B cell (primary cell): Measurements from ENCODE around the gene CTRB1. TPM values are rescaled to one million over a fixed set of nuclear protein-coding genes. Genes with fewer than 3 reads are reported as not detected.
"Not testable (repeated sequence)": the region's sequence is repeated elsewhere in the genome, so short reads cannot be mapped to it uniquely, and the experiment has no call there.

Source experiments
- ATAC-seq: fragments of 200-7000 bp; cut with Tn5 transposase; one replicate; pipeline ENCODE4 v1.10.0; 2021; ENCODE audit warnings: low read depth, mild to moderate bottlenecking, moderate number of reproducible peaks, moderate library complexity
- CTCF ChIA-PET: fragments of 350-600 bp; sonication (Branson Sonifier 250); formaldehyde crosslinking; loops from one replicate; lab custom pipeline; 2021; ENCODE audit warnings: antibody characterized with exemption, inconsistent platforms; lab: Charles Lee
- POLR2A ChIA-PET: fragments of 350-600 bp; sonication (Branson Sonifier 250); formaldehyde crosslinking; loops from one replicate; lab custom pipeline; 2021; ENCODE audit warnings: antibody characterized with exemption; lab: Charles Lee
- DNase-seq: peaks from one replicate; pipeline ENCODE4 v3.0.0; 2013
- H2AFZ ChIP-seq: 2 replicates; pipeline ENCODE4 v1.6.1; 2012; ENCODE audit warnings: mild to moderate bottlenecking, low read depth, low read length; ENCODE audit not compliant: insufficient read depth, poor library complexity, severe bottlenecking
- H3K27ac ChIP-seq, 2 donors: 1 replicate in 1 of 2; 2 replicates in 1 of 2; pipeline ENCODE4 v1.5.1; 2012 to 2013; ENCODE audit warnings: low read length in 2 of 2, mild to moderate bottlenecking in 2 of 2, moderate library complexity in 1 of 2
- H3K27me3 ChIP-seq, 4 experiments: fragments of 200-600 bp in 1 of 4; sonication (generic) in 1 of 4; replicated peaks in 1 of 4; 1 replicate in 2 of 4; 2 replicates in 2 of 4; pipeline versions ENCODE4 v1.6.1 to v1.7.0; 2013 to 2016; ENCODE audit warnings: low read length in 3 of 4, mild to moderate bottlenecking in 2 of 4, mixed read lengths in 1 of 4, moderate library complexity in 1 of 4; ENCODE audit not compliant: insufficient read depth in 4 of 4, control insufficient read depth in 3 of 4; ENCODE audit errors: control extremely low read depth in 1 of 4
- H3K36me3 ChIP-seq, 2 experiments: replicated peaks in 1 of 2; 1 replicate in 1 of 2; 2 replicates in 1 of 2; pipeline versions ENCODE4 v1.6.1 to v1.7.1; 2013; ENCODE audit warnings: low read length in 1 of 2; ENCODE audit not compliant: insufficient read depth in 2 of 2, control insufficient read depth in 1 of 2; ENCODE audit errors: control extremely low read depth in 1 of 2, extremely low read depth in 1 of 2
- H3K4me1 ChIP-seq, 2 donors: fragments of 200-600 bp in 1 of 2; sonication (generic) in 1 of 2; 1 replicate in 1 of 2; 2 replicates in 1 of 2; pipeline versions ENCODE4 v1.5.1 to v1.6.1; 2013 to 2017; ENCODE audit warnings: low read length in 2 of 2; ENCODE audit not compliant: control insufficient read depth in 2 of 2, insufficient read depth in 2 of 2
- H3K4me2 ChIP-seq: replicated peaks from 2 replicates; pipeline ENCODE3; 2012; ENCODE audit warnings: mild to moderate bottlenecking, low read depth, low read length; ENCODE audit not compliant: poor library complexity, severe bottlenecking
- H3K4me3 ChIP-seq, 5 experiments: fragments of 200-600 bp in 1 of 5; sonication (generic) in 1 of 5; 1 replicate in 3 of 5; 2 replicates in 2 of 5; pipeline versions ENCODE4 v1.5.1 to v1.7.0; 2011 to 2016; ENCODE audit warnings: low read length in 4 of 5, mild to moderate bottlenecking in 4 of 5, low read depth in 2 of 5, control low read depth in 1 of 5, moderate library complexity in 1 of 5; ENCODE audit not compliant: insufficient read depth in 1 of 5; ENCODE audit errors: control extremely low read depth in 1 of 5, extremely low read depth in 1 of 5
- H3K79me2 ChIP-seq: fragments of 200-600 bp; sonication (generic); one replicate; pipeline ENCODE4 v1.6.0; 2016; ENCODE audit warnings: low read length; ENCODE audit not compliant: control insufficient read depth, insufficient read depth
- H3K9ac ChIP-seq: fragments of 200-600 bp; sonication (generic); 2 replicates; pipeline ENCODE4 v1.6.1; 2017; ENCODE audit warnings: mild to moderate bottlenecking, low read length, moderate library complexity
- H3K9me3 ChIP-seq, 3 donors: one replicate each; pipeline versions ENCODE4 v1.6.1 to v1.7.1; 2013; ENCODE audit warnings: low read length in 2 of 3; ENCODE audit not compliant: control insufficient read depth in 2 of 3, insufficient read depth in 1 of 3; ENCODE audit errors: control extremely low read depth in 1 of 3
- H4K20me1 ChIP-seq: 2 replicates; pipeline ENCODE4 v1.6.0; 2012; ENCODE audit warnings: mild to moderate bottlenecking, low read length; ENCODE audit not compliant: insufficient read depth, control insufficient read depth, poor library complexity, severe bottlenecking
- H3K27ac Mint-ChIP-seq: one replicate; pipeline ENCODE4 v1.8.0; 2021; ENCODE audit warnings: mixed read lengths
- H3K27me3 Mint-ChIP-seq: one replicate; pipeline ENCODE4 v1.8.0; 2021; ENCODE audit warnings: mixed read lengths
- H3K4me1 Mint-ChIP-seq: one replicate; pipeline ENCODE4 v1.8.0; 2021; ENCODE audit warnings: mixed read lengths
- H3K4me3 Mint-ChIP-seq: one replicate; pipeline ENCODE4 v1.8.0; 2021; ENCODE audit warnings: mixed read lengths
- H3K9me3 Mint-ChIP-seq: one replicate; pipeline ENCODE4 v1.8.0; 2022; ENCODE audit warnings: mixed read lengths; ENCODE audit not compliant: insufficient read depth
- EZH2 ChIP-seq: IDR thresholded peaks from 2 replicates; pipeline ENCODE4 v1.6.1; 2012; ENCODE audit warnings: borderline replicate concordance, low read depth, mild to moderate bottlenecking, moderate library complexity, low read length; ENCODE audit not compliant: insufficient read depth, poor library complexity, severe bottlenecking
- WGBS: methylation state at CpG from one replicate; pipeline ENCODE4 v1.1.5; 2013; ENCODE audit warnings: missing lambda C conversion rate; ENCODE audit not compliant: insufficient coverage; 5-methylcytosine and 5-hydroxymethylcytosine counted together
- intact Hi-C: fragments of 100-400 bp; cut with micrococcal nuclease; formaldehyde crosslinking; loops from one replicate; pipeline ENCODE4 v1.10.0; 2022
- polyA plus RNA-seq: library from polyadenylated mRNA; depleted of rRNA; stranded (reverse); fragments of >200 nt; gene quantifications from 2 replicates; pipeline ENCODE4 v1.2.3, GENCODE V29; 2012
- total RNA-seq, 2 donors: library from RNA; stranded (reverse); fragments of 120-200 nt in 1 of 2; gene quantifications; 1 replicate in 1 of 2; 2 replicates in 1 of 2; pipeline versions ENCODE4 v1.2.3 to v1.2.4, GENCODE V29; 2013 to 2022
- TF ChIP-seq, protein P1 (sequence below): fragments of 200-600 bp; IDR thresholded peaks from one replicate; pipeline ENCODE4 v1.8.0; 2022; ENCODE audit warnings: antibody characterized with exemption, mild to moderate bottlenecking

The CTRB1 gene
- total and polyA plus RNA-seq, 2 donors (not counting 1 experiment from before 2014, with no cell fraction given): not detected

GRCh38 chr16:75267631-75268264, 49.0 kb downstream of the CTRB1 start:
- H3K79me2 ChIP-seq: no peaks in the 10 kb centered on the region
- 93% methylated on average over 7 of the region's 10 CpGs for WGBS
- Mint-ChIP-seq H3K27ac (no peak overlapping the region), H3K9me3 (no peaks in the 10 kb centered on the region), H3K27me3 (peaks cover 33% of the 10 kb centered on the region), H3K4me1 (peaks cover 11% of the 10 kb centered on the region), H3K4me3 (no peak overlapping the region)
- peaks cover 0 to 22% (median 0%) of the 10 kb centered on the region in 3 donors for H3K9me3 ChIP-seq
- H3K27ac ChIP-seq: no peak overlapping the region
- ChIA-PET POLR2A (no interaction called here), CTCF (no interaction called here)
- no peak overlapping the region for H3K4me2 ChIP-seq
- peaks cover 0 to 62% (median 24%) of the 10 kb centered on the region in 4 experiments for H3K27me3 ChIP-seq
- ATAC-seq (no peak), DNase-seq (no peak)
- H3K36me3 ChIP-seq: no peaks in the 10 kb centered on the region
- H3K4me1 ChIP-seq: peaks cover 14 to 18% of the 10 kb centered on the region in 2 donors
- intact Hi-C loops: no loop called here
- H3K4me3 ChIP-seq: no peak overlapping the region
- H4K20me1 ChIP-seq: no peaks in the 10 kb centered on the region
- no peak overlapping the region for H3K9ac ChIP-seq
- no peak overlapping the region for H2AFZ ChIP-seq
- no peak for TF ChIP-seq EZH2
- TF ChIP-seq, protein P1, sequence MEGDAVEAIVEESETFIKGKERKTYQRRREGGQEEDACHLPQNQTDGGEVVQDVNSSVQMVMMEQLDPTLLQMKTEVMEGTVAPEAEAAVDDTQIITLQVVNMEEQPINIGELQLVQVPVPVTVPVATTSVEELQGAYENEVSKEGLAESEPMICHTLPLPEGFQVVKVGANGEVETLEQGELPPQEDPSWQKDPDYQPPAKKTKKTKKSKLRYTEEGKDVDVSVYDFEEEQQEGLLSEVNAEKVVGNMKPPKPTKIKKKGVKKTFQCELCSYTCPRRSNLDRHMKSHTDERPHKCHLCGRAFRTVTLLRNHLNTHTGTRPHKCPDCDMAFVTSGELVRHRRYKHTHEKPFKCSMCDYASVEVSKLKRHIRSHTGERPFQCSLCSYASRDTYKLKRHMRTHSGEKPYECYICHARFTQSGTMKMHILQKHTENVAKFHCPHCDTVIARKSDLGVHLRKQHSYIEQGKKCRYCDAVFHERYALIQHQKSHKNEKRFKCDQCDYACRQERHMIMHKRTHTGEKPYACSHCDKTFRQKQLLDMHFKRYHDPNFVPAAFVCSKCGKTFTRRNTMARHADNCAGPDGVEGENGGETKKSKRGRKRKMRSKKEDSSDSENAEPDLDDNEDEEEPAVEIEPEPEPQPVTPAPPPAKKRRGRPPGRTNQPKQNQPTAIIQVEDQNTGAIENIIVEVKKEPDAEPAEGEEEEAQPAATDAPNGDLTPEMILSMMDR: no peak

DNA sequence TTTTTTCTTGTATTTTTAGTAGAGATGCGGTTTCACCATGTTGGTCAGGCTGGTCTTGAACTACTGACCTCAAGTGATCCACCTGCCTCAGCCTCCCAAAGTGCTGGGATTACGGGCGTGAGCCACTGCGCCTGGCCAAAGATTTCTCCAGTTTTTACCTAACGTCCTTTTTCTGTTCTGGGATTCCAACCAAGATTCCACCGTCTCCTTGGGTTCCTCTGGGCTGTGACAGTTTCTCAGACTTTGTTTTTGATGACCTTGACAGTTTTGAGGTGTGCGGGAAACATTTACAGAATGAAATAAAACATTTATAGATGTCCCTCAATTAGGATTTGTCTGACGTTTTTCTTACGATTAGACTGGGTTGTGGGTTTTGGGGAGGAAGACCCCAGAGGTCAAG, 50.6 kb downstream of the CTRB1 start:
- ATAC-seq, H3K27ac ChIP-seq, H3K27ac Mint-ChIP-seq, POLR2A ChIA-PET, H3K4me2 ChIP-seq, H3K79me2 ChIP-seq, H3K4me3 ChIP-seq, H3K4me3 Mint-ChIP-seq, H3K36me3 ChIP-seq, DNase-seq, H3K9me3 Mint-ChIP-seq, H3K9ac ChIP-seq, CTCF ChIA-PET, H2AFZ ChIP-seq, H4K20me1 ChIP-seq, H3K4me1 Mint-ChIP-seq, intact Hi-C loops: not testable (repeated sequence)
- H3K4me1 ChIP-seq: peaks cover 14 to 18% of the 10 kb centered on the region in 2 donors
- peaks cover 30% of the 10 kb centered on the region for H3K27me3 Mint-ChIP-seq
- peaks cover 0 to 54% (median 19%) of the 10 kb centered on the region in 4 experiments for H3K27me3 ChIP-seq
- peaks cover 0 to 24% (median 0%) of the 10 kb centered on the region in 3 donors for H3K9me3 ChIP-seq
- 96% methylated on average over 4 of the region's 9 CpGs for WGBS
